NT2/D1 (cell line): Measurements from ENCODE around the gene IL1F10.

Experiments used
- SUZ12 ChIP-seq: IDR thresholded peaks from 2 replicates; pipeline ENCODE4 v1.6.1; 2011; ENCODE audit not compliant: insufficient read length, insufficient read depth; ENCODE audit errors: extremely low read depth
- ZNF274 ChIP-seq: IDR thresholded peaks from 2 replicates; pipeline ENCODE4 v1.6.1; 2011; ENCODE audit warnings: mild to moderate bottlenecking, low read depth, low read length

GRCh38 chr2:113039158-113039557 is 28.6 kb upstream of the IL1F10 start:
- no peak for TF ChIP-seq ZNF274
- TF ChIP-seq SUZ12, result no peak
